OCI-LY3 (cell line): ENCODE data around the gene CDC42SE1.

Experiments
- EZH2phosphoT487 ChIP-seq: fragments of 200-600 bp; shearing (Covaris generic); IDR thresholded peaks from 2 replicates; pipeline ENCODE4 v1.6.1; 2018; ENCODE audit warnings: antibody characterized with exemption, mixed run types, low read depth
- TF ChIP-seq, protein P1 (sequence below): fragments of 200-600, 300-600 bp; sonication (generic); IDR thresholded peaks from 2 replicates; pipeline ENCODE4 v1.5.1; 2014; ENCODE audit warnings: antibody characterized with exemption, low read length, low read depth

DNA sequence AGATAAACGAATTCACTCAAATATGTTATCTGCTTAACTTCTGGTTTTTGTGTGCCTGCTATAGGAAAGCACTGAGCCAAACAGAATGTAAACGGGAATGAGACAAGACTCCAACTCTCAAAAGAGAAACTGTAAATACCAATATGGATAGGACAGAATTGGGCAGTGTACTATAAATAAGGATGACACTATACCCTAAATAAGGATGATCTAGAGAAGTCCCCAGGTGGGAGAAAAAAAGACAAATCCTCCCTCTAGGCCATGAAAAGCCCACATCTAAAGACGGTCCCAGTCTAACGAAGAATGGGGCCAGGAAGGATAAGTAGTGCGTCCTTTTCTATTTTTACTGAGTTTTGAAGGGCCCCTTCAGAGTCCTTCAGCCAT, 9.7 kb upstream of the CDC42SE1 start:
- TF ChIP-seq, protein P1, sequence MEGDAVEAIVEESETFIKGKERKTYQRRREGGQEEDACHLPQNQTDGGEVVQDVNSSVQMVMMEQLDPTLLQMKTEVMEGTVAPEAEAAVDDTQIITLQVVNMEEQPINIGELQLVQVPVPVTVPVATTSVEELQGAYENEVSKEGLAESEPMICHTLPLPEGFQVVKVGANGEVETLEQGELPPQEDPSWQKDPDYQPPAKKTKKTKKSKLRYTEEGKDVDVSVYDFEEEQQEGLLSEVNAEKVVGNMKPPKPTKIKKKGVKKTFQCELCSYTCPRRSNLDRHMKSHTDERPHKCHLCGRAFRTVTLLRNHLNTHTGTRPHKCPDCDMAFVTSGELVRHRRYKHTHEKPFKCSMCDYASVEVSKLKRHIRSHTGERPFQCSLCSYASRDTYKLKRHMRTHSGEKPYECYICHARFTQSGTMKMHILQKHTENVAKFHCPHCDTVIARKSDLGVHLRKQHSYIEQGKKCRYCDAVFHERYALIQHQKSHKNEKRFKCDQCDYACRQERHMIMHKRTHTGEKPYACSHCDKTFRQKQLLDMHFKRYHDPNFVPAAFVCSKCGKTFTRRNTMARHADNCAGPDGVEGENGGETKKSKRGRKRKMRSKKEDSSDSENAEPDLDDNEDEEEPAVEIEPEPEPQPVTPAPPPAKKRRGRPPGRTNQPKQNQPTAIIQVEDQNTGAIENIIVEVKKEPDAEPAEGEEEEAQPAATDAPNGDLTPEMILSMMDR, result no peak
- TF ChIP-seq EZH2phosphoT487, result no peak
